Measurements from ENCODE around the gene SNTB2. TPM values are rescaled to one million over a fixed set of nuclear protein-coding genes. Genes with fewer than 3 reads are reported as not detected.
A peak's percentile ranks its signal among the peaks of the same experiment; 100 is the strongest.

SNTB2 gene
- total RNA-seq, 2 experiments from 2014 or later, result 11.8 to 13.0 TPM

DNA sequence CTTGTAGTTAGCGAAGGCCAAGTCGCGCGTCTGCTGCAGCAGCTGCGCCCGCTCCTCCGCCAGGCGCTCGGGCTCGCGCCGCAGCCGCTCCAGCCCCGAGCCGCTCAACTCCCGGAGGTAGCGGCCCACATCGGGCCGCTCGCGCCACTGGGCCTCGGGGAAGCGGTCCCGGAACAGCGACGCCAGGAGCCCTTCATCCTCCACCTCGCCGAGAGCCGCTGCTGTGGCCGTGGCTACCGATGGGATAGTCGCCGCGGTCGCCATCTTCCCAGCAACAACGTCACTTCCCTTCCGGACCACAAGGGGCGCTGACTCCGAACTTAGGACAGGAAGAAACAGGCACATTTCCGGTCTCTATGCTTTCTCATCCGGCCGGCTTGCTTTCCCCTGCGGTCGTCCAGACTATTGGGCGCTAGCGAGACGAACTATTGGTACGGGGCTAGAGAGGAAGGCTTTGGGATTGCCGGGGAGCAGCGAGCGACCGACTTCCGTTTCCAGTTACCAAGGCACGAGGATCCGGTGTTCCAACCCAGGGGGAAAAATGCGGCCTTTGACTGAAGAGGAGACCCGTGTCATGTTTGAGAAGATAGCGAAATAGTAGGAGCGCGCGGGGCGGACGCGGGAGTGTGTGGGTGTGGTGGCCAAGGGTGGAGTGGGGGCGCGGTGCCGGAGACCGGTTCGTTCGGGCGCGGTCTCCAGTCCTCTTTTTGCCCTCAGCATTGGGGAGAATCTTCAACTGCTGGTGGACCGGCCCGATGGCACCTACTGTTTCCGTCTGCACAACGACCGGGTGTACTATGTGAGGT, 152.5 kb downstream of the SNTB2 start, which contains the start of the genes COG8 and NIP7:
Gene COG8, minus strand, starts transcription at position 276 of the 806 bp plus-strand sequence. Its CDS starts 12 bp downstream, at position 264.
Gene NIP7, plus strand, starts transcription at position 484 of the 806 bp plus-strand sequence. Its CDS starts 58 bp downstream, at position 542.
- peak within 1 kb of the TSS; percentile 99 for H3K27ac Mint-ChIP-seq
- TF ChIP-seq, protein P1, sequence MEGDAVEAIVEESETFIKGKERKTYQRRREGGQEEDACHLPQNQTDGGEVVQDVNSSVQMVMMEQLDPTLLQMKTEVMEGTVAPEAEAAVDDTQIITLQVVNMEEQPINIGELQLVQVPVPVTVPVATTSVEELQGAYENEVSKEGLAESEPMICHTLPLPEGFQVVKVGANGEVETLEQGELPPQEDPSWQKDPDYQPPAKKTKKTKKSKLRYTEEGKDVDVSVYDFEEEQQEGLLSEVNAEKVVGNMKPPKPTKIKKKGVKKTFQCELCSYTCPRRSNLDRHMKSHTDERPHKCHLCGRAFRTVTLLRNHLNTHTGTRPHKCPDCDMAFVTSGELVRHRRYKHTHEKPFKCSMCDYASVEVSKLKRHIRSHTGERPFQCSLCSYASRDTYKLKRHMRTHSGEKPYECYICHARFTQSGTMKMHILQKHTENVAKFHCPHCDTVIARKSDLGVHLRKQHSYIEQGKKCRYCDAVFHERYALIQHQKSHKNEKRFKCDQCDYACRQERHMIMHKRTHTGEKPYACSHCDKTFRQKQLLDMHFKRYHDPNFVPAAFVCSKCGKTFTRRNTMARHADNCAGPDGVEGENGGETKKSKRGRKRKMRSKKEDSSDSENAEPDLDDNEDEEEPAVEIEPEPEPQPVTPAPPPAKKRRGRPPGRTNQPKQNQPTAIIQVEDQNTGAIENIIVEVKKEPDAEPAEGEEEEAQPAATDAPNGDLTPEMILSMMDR (IDR thresholded peaks at IDR 0.05), result peak; percentile 70
- peaks cover 51% of the 10 kb centered on the region for H3K4me1 Mint-ChIP-seq (ENCODE audit: low read depth)
- ATAC-seq (peak; percentile 92), DNase-seq (peak; percentile 96)
- H3K9me3 Mint-ChIP-seq, result no peaks in the 10 kb centered on the region
- ChIA-PET CTCF (interaction anchor here (0.7 to 3.3 kb wide), 13 partner anchors 7 to 693 kb away, joined by 3 to 28 read pairs (median 5); partner anchors contain the start of genes NOB1 and PDF), POLR2A (interaction anchor here (0.6 to 6.9 kb wide), 9 partner anchors 10 to 423 kb away, joined by 3 to 72 read pairs (median 3); partner anchors contain the start of gene PDF)
- H3K27me3 Mint-ChIP-seq, result no peaks in the 10 kb centered on the region
- peak within 1 kb of the TSS; percentile 97 for H3K4me3 Mint-ChIP-seq
- intact Hi-C loops (cut with micrococcal nuclease), result loop anchor here (1.0 kb wide), 1 partner anchor 9 kb away; the partner anchor contains the start of gene PDF
- peaks cover 65% of the 10 kb centered on the region for H3K36me3 Mint-ChIP-seq (ENCODE audit: low read depth)

GRCh38 chr16:69340095-69340644, 153.2 kb downstream of the SNTB2 start:
- Mint-ChIP-seq H3K36me3 (ENCODE audit: low read depth) (peaks cover 61% of the 10 kb centered on the region), H3K27me3 (no peaks in the 10 kb centered on the region), H3K4me1 (ENCODE audit: low read depth) (peaks cover 53% of the 10 kb centered on the region), H3K4me3 (peak overlapping the region; percentile 97), H3K27ac (peak overlapping the region; percentile 99), H3K9me3 (no peaks in the 10 kb centered on the region)
- DNase-seq, result peak; percentile 55
- ChIA-PET CTCF (interaction anchor here (0.9 to 3.3 kb wide), 6 partner anchors 10 to 415 kb away, joined by 4 to 28 read pairs (median 6); partner anchors contain the start of genes NOB1 and PDF), POLR2A (interaction anchor here (0.6 to 6.9 kb wide), 6 partner anchors 10 to 423 kb away, joined by 3 to 72 read pairs (median 4); partner anchors contain the start of gene PDF)
- intact Hi-C loops (cut with micrococcal nuclease), result no loop called here
- TF ChIP-seq, protein P1 (IDR thresholded peaks at IDR 0.05), result no peak
- ATAC-seq, result peak; percentile 1

DNA sequence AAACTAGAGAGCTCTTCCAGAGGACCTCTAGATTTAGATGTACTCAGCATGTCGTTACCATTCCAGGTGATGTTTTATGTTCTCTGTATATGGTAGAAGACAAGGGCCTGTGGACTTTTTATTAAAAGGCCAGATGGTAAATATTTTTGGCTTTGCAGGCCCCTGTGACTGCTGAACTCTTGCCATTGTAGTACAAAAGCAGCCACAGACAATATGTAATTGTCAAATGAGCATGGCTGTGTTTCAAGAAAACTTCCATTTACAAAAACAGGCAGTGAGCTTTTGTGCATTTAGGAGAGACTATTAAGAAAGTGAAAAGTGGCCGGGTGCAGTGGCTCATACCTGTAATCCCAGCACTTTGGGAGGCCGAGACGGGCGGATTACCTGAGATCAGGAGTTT, 157.2 kb downstream of the SNTB2 start:
- no peak overlapping the region for H3K4me3 Mint-ChIP-seq
- no peak overlapping the region for H3K27ac Mint-ChIP-seq
- intact Hi-C loops (cut with micrococcal nuclease), result no loop called here
- peaks cover 36% of the 10 kb centered on the region for H3K4me1 Mint-ChIP-seq (ENCODE audit: low read depth)
- ChIA-PET POLR2A (interaction anchor here (0.6 to 1.5 kb wide), 5 partner anchors 9 to 1122 kb away, joined by 3 to 4 read pairs (median 3); no protein-coding TSS in a partner anchor), CTCF (no interaction called here)
- DNase-seq (no peak), ATAC-seq (no peak)
- H3K9me3 Mint-ChIP-seq, result no peaks in the 10 kb centered on the region
- H3K27me3 Mint-ChIP-seq, result no peaks in the 10 kb centered on the region
- TF ChIP-seq, protein P1 (IDR thresholded peaks at IDR 0.05), result no peak
- peaks cover 49% of the 10 kb centered on the region for H3K36me3 Mint-ChIP-seq (ENCODE audit: low read depth)

GRCh38 chr16:69345923-69346322, 159.0 kb downstream of the SNTB2 start:
- DNase-seq (no peak), ATAC-seq (no peak)
- intact Hi-C loops (cut with micrococcal nuclease), result no loop called here
- peaks cover 30% of the 10 kb centered on the region for H3K4me1 Mint-ChIP-seq (ENCODE audit: low read depth)
- TF ChIP-seq, protein P1 (IDR thresholded peaks at IDR 0.05), result no peak
- ChIA-PET CTCF (no interaction called here), POLR2A (no interaction called here)
- no peaks in the 10 kb centered on the region for H3K27me3 Mint-ChIP-seq
- H3K27ac Mint-ChIP-seq, result no peak overlapping the region
- no peak overlapping the region for H3K4me3 Mint-ChIP-seq
- no peaks in the 10 kb centered on the region for H3K9me3 Mint-ChIP-seq
- peaks cover 37% of the 10 kb centered on the region for H3K36me3 Mint-ChIP-seq (ENCODE audit: low read depth)

Measured in activated CD8-positive, alpha-beta T cell treated with anti-CD3 and anti-CD28 coated beads for 36 hours (primary cell).